ENCODE measurements around the gene ZNF784. TPM values are rescaled to one million over a fixed set of nuclear protein-coding genes. Genes with fewer than 3 reads are reported as not detected.

Gene ZNF784
- total RNA-seq, 4 donors from 2014 or later: 1.3 to 6.0 (median 2.3) TPM

- TF ChIP-seq CTCF (IDR thresholded peaks at IDR 0.05; ENCODE audit: low read depth): no peak
Measured at GRCh38 chr19:55593096-55593772, 31.1 kb downstream of the ZNF784 start.

GRCh38 chr19:55592391-55593090 is 31.8 kb downstream of the ZNF784 start:
- TF ChIP-seq CTCF (IDR thresholded peaks at IDR 0.05; ENCODE audit: low read depth): no peak

GRCh38 chr19:55591555-55591954 is 32.8 kb downstream of the ZNF784 start:
- no peak for TF ChIP-seq CTCF (IDR thresholded peaks at IDR 0.05; ENCODE audit: low read depth)

- TF ChIP-seq CTCF (IDR thresholded peaks at IDR 0.05; ENCODE audit: low read depth): no peak
Measured at GRCh38 chr19:55590617-55591016, 33.7 kb downstream of the ZNF784 start.

GRCh38 chr19:55590109-55590508 is 34.3 kb downstream of the ZNF784 start:
- no peak for TF ChIP-seq CTCF (IDR thresholded peaks at IDR 0.05; ENCODE audit: low read depth)

- TF ChIP-seq CTCF (IDR thresholded peaks at IDR 0.05; ENCODE audit: low read depth): no peak
Measured at GRCh38 chr19:55588738-55589137, 35.6 kb downstream of the ZNF784 start.

- TF ChIP-seq CTCF (IDR thresholded peaks at IDR 0.05; ENCODE audit: low read depth): no peak
Measured at GRCh38 chr19:55586976-55587668, 37.2 kb downstream of the ZNF784 start.

Measured in subcutaneous adipose tissue (tissue), 4 donors.